Stimulated activated CD4-positive, alpha-beta T cell treated with anti-CD3 and anti-CD28 coated beads, Interleukin-4, amount 100 ng/mL, for 48 hours (primary cell): Measurements from ENCODE around the gene NAA11.

ENCODE experiments used
- DNase-seq, 2 donors: peaks; one replicate each; pipeline ENCODE4 v3.0.0-alpha.2; 2020; ENCODE audit warnings: low read depth in 2 of 2

The NAA11 gene

DNA sequence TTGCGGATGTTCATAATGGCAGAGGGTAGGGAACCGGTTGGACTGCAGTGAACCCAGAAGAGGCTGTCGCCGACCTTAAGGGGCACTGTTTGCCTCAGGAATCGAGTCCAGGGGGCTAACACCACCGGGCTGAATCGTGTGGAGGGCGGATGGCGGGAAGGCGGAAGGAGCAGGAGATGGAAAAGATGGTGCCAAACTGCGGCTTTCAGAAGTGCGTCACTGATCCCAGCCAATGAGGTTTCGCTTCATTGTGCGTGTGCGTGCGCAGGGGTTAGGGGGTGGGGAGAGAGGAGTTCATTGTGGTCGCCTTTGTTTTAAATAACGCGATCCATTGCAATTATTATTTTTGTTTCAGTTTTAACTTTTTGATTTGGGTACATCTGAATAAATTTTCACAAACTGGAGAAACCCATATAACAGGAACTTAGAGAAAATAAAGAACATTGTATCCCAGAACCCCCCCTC lies at the start of gene NAA11:
NAA11 (minus strand) TSS at position 198 of the 465 bp plus-strand sequence; CDS start at position 14, 184 bp downstream.
- no peak for DNase-seq

DNA sequence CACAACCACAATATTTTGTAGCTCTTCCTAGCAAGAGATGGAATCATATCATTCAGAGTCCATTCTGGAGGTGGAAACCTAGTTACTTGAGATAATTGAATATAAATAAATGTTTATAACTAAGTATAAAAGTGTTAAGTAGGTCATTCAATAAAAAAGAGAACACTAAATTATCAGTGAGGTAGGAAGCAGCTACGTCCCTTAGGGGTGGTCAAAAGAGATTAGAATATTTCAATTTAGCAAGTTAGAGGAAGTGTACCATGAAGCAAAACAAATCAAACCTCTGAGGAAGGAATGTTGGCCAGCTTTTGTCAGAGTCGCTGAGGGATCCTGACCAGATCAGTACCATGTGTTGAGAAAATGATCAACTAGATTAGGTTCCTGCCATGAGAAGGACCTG lies 44.2 kb upstream of the NAA11 start:
- no peak for DNase-seq

DNA sequence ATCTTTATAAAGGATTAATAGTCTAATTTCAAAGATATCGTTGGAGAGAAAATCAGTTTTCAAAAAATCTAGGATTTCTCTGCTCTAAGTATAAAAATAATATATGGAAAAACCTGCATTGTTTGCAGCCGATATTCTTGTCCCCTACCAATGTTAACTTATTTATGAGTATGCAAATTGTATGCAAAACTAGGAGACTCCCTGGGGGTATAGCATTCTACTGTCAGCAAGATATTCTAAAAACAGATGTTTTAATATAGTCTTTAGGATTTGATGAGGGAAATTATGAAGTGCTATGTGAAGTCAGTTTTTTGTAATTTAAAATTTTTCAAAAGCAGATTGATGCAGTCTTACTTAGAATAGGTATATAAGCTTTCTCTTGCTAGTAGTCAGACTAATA lies 41.2 kb upstream of the NAA11 start:
- DNase-seq: no peak

DNA sequence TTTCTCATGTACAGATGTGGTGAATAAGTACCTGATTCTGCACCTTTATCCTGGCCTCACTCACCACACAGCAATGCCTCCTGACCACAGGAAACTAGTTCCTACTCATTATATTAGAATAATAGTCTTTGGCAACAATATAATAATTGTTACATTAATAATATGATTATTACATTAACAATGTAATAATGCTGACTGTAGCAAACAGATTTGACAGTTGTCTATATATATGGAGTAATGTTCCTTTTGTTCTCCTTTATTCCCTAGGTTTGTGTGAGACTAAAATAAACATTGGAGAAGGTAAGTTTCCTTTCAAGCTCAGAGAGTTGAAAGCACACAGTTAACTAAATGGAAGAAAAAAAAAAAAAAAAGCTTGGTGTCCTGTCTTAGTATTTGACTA lies 40.6 kb upstream of the NAA11 start:
- DNase-seq: no peak

DNA sequence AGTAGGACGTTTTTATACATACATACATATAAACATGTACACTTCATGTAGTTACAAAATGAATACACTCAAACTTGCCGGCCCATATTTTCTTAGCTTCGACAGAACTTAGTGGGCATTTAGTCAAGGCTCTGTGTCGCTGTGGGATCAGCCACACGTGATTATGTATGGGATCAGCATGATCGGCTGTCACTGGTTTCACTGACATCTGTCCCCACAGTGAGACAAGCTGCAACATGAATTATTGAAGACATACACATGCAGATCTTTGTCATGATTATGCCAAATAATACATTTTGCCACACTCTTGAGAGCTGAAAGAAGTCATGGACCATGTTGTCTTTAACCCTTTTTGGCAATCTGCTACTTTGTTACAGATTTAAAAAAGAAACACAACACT lies 38.2 kb upstream of the NAA11 start:
- no peak for DNase-seq

DNA sequence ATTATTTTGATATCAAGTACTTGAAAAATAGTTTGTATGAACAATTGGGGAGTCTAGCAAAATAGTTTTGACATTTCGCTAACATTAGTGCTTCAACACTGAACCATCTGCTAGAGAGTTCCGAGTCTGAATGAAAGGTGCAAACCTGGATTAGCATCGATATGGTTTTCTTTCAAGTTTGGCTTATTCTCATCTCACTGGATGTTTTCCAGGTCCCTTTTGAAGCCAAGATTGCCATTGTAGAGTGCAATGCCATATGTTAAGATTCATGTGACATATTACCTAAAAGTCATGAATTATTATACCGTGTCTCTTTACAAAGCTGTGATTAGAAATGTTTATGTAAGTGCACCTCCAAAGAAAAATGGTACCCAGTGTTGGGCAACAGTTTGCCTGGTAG lies 36.8 kb upstream of the NAA11 start:
- DNase-seq: no peak

DNA sequence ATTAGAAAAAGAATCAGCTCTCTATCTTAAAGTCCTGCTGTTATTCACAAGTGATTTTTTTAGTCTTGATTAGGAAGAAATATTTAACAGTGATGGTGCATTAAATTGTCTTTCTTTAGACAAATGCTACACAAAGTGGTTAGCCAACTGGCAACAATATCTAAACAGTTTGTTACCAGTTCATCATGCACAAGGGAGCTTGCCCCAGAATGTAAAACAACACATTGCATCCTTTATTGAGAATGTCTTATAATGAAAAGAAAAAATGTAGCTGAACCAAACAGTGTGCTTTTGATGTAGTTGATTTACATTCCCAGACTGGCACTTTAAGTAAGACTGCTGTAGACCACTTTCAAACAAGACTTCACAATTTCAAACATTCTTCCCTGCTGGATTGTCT lies 34.1 kb upstream of the NAA11 start:
- no peak for DNase-seq

DNA sequence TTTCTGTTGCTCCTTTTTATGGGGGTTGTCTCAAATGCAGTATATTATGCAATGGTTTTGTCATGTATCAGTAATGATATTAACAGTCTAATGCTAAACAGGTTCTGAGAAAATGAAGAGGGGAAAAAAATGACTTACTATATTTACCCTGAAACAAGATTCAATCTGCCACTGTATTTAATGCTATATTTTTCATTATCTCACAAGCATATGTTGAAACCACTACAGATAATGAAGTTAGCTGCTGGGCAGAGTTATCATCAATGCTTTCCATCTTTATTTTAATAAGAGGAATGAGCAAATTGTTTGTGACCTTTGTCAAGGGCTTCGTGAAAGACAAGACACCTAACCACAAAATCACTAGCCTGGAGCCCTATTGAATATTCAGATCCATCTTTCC lies 32.6 kb upstream of the NAA11 start:
- no peak for DNase-seq

DNA sequence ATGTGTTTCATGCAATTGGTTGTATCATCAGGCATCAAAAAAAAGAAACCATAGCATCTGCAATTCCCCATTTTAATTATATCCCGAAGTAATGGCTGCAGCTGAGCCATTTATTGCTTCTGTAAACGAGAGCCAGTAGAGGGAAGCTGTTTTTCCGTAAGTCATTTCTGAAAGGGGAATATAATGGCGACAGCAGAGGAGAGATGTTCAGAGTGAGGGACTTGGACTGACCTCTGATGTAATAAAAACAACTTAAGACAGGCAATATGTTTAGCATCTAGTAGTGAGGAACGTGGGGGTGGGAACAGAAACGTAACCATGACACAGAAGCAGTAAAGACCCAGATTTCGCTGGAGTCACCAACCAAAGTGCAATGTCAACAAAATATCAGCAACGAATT lies 31.5 kb upstream of the NAA11 start:
- DNase-seq: no peak

DNA sequence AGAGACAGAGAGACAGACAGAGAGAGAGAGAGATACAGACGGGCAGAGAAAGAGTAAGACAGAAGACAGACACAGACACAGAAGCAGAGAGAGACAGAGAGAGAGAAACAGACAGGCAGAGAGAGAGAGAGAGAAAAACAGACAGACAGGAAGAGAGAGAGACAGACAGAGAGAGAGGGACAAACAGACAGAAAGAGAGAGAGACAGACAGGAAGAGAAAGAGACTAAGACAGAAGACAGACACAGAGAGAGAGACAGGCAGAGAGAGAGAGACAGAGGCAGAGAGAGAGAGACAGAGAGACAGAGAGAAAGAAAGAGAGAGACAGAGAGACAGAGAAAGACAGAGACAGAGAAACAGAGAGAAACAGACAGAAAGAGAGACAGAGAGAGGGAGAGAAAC lies 27.2 kb upstream of the NAA11 start:
- DNase-seq: no peak

DNA sequence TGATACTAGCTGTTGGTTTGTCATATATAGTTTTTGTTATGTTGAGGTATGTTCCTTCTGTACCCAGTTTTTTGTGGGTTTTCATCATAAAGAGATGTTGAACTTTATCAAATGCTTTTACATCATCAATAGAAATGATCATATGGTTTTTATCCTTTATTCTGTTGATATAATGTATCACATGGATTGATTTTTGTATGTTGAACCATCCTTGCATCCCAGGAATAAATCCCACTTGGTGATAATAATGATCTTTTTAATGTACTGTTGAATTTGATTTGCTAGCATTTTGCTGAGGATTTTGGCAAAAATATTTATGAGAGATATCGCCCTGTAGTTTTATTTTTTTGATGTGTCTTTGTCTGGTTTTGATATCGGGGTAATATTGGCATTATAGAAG lies 22.5 kb upstream of the NAA11 start:
- DNase-seq: no peak

DNA sequence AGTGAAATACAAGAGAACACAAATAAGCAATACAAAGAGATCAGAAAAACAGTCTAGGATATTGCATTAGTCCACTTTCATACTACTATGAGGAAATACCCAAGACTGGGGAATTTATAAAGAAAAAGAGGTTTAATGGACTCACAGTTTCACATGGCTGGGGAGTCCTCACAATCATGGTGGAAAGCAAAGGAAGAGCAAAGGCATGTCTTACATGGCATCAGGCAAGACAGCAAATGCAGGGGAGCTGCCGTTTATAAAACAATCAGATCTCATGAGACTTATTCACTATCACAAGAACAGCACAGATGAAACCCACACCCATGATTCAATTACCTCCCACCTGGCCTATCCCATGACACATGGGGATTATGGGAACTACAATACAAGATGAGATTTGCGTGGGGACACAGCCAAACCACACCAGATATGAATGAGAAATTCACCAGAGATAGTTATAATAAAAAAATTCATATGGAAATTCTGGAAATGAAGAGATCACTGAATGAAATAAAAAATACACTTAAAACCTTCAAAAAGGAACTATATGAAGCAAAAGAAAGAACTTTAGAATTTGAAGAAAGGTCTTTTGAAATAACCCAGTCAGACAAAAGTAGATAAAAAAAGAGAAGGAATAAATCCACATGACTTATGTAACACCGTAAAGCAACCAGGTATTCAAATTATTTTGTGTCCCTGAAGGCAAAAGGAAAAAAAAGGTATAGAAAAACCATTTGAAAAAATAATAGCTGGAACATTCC lies 16.2 kb upstream of the NAA11 start:
- no peak for DNase-seq

DNA sequence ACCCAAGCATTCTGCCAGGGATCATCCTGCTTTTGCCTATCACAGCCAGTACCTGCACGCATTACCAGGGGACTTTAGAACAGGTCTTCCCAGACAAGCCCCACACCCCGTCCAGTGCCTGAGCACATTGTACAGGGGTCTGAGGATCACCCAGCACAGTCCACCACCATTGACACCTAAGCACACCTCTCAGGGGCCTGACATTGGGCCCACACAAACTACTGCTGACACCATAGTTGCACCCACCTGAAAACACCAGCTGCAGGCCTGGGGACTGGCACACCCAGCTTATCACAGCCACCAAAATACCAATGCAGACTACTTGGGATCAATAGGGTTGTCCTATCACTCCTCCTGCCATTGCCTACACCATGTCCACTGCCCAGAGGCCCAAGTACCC lies 14.7 kb upstream of the NAA11 start:
- no peak for DNase-seq

DNA sequence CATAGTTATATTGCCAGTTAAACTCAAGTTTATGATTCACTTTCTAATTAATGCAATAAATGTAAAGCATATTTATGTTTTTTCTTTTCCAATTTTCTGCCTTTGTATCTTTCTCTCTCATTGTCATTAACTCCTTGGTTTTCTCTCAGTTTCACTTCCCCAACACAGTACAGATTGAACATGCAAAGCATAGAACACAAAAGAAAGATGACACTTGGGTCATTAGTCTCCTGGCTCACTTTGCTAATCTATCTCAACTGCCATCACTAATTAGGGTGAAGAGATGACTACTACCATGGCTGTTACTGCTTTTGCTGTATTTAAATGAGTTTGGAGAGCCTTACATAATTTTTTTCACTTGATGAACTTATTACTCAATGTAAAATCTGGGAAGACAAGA lies 12.3 kb upstream of the NAA11 start:
- DNase-seq: no peak

DNA sequence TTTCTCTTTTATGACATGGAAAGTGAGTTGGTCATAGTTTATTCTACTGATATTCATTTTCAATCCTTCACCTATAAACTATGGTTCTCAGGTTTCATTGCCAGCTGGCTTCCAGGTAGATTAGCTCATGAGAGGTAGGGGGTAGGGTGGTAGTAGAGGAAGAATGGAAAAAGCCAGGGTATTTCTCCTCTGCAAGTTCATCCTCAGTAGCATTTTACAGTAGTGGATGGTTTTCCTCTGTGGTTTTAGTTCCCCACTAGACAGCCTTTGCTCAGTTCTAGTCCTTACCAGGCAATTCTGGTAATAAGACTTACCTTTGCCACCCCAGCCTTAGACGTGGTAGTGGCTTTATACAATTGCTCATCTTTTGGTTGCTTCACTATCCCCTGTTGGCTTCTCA lies 8.9 kb upstream of the NAA11 start:
- DNase-seq: no peak

DNA sequence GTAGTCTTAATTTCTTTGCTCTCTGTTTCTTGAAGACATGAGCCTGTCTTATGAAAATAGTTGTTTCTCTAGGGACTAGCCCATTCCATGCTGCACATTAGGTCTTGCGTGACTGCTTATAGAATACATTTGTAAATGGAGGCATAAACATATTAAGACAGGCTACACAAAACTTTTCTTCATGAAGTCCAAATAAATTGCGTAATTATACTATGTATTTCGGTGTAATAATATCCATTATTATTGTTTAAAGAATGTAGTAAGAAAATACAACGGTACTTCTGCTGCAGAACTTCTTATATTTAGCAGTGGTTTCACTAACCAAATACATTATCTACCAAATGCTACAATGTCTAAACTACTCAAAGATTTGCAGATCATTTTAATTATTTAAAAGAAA lies 8.5 kb upstream of the NAA11 start:
- no peak for DNase-seq

DNA sequence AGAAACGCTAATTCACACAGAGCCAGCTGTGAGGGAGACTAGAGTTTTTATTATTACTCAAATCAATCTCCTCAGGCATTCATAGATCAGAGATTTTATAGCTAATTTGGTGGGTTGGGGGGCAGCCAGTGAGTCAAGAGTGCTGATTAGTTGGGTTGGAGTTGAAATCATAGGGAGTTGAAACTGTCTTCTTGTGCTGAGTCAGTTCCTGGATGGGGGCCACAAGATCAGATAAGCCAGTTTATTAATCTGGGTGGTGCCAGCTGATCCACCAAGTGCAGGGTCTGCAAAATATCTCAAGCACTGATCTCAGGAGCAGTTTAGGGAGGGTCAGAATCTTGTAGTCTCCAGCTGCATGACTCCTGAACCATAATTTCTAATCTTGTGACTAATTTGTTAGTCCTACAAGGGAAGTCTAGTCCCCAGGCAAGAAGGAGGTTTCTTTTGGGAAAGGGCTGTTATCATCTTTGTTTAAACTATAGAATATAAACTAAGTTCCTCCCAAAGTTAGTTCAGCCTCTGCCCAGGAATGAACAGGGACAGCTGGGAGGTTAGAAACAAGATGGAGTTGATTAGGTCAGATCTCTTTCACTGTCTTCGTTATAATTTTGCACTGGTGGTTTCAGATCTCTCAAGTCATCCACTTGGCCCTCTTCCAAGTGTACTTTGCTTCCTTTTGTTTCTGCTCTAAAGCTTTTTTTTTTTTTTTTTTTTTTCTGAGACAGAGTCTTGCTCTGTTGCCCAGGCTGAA lies 5.4 kb upstream of the NAA11 start:
- DNase-seq: no peak

DNA sequence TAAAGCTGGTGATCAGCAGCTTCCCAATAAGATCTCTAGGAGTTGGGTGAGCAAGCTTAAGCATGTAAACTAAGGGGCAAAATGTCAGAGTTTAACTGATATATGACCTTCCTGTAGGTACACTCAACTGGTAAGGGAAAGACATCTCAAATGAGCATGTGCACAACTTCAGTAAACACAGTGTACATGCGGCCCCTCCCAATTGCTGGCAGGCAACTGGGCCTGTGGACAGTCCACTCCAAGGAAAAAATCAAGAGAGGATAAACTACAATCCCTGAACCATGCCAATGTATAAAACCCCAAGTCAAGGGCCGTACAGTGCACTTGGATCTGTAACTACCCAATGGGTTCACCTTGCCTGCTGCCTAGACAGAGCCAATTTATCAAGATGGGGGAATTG lies 4.9 kb upstream of the NAA11 start:
- DNase-seq: no peak

DNA sequence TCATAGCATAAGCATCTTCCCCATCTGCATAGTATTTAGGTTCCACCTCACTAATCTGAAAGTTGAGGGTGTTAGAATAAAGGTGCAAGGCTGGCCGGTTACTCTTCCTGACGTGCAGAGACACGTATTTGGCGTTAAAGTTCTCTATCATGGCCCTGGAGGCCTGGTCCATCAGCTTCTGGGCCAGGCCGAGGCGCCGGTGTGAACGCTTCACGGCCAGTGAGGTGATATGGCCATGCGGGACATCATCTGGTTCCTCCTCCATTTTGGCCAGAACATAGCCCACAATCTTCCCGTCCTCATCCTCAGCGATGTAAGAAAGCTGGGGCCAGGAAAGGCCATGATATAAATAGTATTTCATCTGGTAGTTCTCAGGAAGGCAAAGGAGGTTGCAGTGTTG lies 425 bp downstream of the NAA11 start:
- DNase-seq: no peak

DNA sequence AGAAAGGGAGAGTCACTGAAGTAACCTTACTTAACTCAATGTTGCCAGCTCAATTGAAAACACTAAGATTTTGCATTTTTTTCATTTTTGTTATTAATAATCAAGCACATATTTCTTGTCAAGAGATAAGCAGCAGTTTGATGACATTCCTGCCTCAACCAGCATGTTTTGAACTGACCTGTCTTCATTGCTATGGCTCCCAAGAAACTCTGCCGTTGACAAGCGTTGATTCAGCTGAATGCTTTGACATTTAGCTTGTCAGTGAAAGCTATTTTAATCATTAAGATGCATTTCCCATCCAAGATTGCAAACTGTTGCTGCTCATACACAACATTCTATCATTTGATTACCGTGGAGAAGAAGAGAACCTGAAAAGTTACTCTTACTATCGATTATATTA lies 5.9 kb downstream of the NAA11 start:
- no peak for DNase-seq

DNA sequence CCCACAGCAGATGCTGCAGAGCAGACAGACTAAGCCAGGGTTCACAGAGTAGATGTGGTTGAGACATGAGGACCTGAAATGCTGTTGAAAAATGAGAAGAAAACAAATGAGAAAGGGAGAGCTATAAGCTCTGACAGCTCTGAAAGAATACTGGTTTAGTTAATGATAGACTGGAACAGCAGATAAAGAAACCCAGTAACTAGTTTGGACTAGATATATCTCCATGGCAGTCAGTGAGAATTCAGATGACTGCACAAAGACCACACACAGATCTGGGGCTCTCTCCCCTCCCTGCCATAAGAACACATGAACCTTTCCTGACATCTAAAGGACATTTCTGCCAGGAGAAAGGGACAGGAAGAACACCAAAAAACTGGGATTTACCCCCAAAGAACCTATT lies 8.2 kb downstream of the NAA11 start:
- DNase-seq: no peak

DNA sequence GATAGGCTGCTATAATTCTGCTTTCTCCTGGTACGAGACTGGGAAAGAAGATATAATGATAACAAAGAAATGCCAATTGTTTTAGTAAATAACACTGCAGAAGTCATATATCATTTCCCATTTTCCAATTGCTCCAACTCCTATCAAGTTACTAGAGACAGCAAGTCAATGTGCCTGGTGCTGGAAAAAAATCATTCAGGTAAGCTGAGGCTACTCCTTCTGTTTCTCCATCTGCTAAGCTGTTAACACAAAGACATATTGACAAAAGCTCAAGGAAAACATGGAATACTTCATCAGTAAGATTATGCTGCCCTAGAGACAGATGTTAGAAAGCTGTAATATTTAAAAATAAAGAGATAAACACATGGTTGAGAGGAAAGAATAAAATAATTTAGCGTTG lies 10.0 kb downstream of the NAA11 start:
- DNase-seq: no peak

DNA sequence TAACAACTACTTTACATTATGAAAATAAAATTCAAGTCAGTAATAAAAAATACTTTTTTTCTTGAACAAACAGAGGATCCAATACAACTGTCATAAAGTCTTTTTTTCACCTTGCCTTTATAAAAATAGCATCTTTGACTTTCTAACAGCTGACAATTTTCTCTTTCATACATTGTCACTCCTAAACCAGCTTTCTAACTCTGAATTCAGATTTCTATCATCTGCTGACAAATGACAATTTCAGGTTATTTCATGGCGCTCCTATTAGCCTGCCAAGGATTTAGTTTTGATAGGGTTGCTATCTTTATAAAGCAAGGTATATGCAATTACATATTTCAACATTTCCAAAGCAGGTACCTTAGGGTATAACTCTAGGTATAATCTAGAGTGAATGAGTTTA lies 14.6 kb downstream of the NAA11 start:
- no peak for DNase-seq

DNA sequence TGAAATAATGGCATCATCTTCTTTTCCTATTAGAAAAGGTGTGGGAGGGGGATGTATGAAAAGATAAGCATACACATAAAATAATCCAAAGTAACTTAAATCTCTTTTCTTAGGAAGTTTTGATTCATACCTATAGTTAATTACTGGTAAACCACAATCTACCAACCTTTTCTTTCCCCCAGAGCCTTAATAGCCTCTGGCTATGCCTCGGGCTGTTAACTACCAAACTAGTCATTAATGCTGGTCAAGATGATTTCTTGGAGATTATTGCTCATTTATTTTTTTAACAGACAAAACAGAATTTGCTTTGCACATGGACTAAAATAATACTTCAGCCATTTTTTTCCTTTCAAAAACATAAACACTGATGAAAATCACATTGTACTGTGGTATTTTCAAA lies 16.9 kb downstream of the NAA11 start:
- no peak for DNase-seq
